GM18499 (cell line): ENCODE measurements around the gene NTPCR.
"Not testable (repeated sequence)": the region's sequence is repeated elsewhere in the genome, so short reads cannot be mapped to it uniquely, and the experiment has no call there.

ENCODE experiments used
- ATAC-seq: cut with Tn5 transposase; IDR thresholded peaks from one replicate; pipeline ENCODE4 v1.9.1; 2021; ENCODE audit warnings: moderate number of reproducible peaks; ENCODE audit not compliant: insufficient read depth, unreplicated experiment

Gene NTPCR, protein sequence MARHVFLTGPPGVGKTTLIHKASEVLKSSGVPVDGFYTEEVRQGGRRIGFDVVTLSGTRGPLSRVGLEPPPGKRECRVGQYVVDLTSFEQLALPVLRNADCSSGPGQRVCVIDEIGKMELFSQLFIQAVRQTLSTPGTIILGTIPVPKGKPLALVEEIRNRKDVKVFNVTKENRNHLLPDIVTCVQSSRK

DNA sequence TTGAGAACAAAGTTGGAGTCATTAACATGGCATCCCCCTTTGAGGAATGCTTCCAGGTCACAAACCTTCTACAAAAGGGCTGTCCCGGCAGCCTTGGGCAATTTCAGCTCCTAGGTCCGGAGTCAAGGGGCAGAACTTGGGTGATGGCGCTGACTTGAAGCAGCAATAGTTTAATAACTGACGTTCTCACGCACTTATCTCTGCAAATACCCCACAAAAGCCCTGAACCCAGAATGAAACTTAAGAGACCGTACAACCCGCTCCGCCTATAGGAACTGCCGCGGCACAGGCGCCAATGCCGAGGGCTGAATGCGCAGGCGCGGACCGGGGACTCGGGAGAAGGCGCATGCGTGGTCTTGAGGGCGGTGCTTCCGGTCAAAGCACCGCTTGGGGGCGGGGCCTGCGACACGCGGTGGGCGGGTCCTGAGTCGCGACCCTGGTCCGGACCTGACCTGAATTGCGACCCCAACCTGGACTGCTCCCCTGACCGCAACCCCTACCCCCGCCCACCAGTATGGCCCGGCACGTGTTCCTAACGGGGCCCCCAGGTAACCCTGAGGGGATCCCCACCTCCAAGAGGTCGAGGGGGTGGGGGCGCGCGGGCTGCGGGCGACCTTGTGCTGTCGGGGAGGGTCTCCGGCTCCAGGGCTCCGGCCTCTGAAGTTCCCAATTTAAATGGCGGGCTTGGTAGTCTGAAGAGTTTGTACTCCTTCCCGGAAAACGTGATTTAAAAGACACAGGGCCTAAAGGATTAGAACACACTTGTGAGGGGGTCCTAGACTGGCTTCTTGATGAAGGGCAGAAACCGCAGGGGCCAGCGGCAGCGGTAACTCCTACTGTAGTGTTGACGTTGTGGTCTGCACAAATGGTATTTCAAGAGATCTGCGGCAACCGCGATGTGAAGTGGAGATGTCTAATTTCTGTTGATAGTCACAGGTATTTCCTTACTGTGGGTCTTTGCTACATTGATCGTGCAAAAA is at the start of gene NTPCR:
Gene NTPCR, plus strand, starts transcription at position 415 of the 980 bp plus-strand sequence. Its CDS starts 100 bp downstream, at position 515.
- peak; percentile 69 for ATAC-seq

DNA sequence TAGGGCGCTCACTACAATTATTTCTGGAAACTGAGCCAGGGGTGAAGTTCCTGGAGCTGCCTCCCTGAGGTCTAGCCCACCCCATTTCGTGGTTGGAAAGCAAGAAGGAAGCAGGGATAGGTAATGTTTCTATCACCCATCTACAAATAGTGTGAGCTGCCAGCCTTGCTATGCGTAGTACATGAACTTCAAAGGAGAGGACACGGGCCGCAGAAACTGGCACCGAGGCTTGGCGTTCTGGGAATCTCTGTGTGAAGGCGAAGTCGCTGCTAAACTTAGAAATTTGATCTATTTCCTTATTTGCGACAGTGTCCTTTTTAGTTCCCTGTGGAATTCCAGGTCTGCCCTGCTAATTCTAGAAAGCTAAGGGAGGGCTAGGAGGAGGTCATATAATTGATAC is 49.6 kb upstream of the NTPCR start:
- ATAC-seq = no peak

DNA sequence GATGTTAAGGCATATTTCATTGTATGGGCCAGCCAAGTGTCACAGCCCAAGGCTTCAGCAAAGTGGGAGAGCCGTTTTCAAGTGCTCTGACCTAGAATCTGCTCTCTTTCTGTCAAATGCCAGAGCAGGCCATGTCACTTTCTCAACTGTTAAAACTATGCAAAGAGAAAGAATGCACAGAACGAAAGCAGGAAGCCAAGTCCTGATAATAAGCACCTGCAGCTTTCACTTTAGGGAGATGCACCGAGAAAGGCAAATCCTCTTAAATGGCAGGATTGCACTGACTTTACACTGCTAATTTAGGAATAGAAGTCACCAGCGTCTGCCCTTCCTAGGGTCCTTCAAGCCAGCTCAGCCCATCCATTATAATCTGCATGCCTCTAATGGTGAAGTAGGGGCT is 49.2 kb upstream of the NTPCR start:
- ATAC-seq = no peak

DNA sequence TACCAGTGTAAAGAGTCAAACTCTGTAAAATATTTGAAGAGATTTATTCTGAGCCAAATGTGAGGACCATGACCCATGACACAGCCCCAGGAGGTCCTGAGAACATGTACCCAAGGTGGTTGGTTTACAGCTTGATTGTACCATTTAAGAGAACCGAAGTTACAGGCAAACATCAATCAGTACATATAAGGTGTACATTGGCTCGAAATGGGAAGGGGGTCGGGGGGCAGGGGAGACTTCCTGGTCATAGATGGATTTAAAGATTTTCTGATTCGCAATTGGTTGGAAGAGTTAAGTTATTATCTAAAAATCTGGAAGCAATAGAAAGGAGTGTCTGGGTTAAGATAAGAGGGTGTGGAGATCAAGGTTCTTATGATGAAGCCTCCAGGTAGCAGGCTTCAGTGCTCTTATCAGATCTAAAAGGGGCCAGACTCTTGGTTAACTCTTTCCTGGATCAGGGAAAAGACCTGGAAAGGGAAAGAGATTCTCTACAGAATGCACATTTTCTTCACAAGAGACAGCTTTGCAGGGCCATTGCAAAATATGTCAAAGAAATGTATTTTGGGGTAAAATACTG is 47.5 kb upstream of the NTPCR start:
- ATAC-seq = no peak

DNA sequence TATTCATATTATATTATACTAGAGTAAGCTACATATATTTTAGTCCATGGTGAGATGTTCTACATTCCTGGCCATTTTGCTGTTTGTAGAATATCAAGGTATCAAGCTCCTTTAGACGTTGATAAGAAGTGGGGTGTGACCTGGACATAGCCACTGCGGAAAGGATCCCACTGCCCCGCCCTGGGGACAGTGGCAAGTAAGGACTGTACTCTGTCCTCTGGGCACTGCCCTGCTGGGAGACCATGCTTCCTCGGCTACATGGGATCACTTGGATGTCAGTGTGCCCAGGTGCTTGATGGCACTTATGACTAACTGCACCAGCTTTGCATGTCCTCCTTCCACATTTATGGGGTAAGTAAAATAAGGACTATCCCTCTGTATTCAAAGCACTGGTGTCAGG is 46.3 kb upstream of the NTPCR start:
- no peak for ATAC-seq

DNA sequence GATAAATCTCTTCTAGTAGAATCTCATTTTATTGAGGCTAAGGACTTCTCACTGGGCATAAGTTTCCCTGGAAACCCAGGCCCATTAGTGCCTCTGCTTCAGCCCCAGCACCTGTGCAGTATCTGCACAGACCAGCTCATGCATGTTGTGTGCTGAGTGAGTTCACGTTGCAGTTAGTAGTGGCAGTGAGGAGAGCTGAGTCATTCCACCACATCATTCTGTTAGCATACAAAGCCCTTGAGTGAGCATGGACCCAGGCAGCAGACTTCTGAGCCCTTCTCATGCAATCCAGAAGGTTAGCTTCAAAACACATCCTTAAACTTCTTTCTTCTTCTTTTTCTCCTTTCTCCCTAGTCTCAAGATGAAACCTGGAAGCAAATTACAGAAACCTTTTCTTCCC is 45.8 kb upstream of the NTPCR start:
- ATAC-seq = peak; percentile 65

DNA sequence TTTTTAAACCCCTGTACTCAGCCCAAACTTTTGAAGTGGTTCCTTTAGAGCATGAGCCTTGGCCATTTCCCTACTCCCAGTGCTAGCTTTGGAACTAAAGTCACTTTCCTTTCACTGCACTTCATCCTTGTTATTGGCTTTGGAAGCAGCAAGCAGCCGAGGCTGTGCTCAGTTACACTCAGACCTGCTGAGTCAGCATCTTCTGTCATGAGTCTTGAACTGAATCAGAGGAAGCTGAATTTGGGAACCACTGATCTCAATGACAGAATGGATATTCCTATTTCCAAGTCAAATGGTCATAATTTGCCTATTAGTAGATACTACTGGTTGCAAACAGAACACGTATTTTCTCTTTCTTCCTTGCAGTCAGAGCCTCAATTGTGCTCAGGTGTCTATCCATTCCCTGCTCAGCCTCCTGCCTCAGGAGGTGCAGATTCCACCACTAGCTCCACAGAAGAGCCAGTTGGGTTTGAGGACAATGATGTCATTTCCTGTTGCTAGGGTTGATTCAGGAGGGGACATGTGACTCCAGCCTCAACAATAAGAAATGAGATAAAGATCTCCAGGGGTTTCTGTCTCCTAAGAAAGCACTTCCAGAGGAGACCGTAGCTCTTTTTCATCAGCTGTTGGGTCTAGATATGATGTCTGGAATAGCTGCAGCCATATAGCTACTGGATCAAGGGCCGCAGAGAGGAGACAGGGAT is 44.9 kb upstream of the NTPCR start:
- no peak for ATAC-seq

DNA sequence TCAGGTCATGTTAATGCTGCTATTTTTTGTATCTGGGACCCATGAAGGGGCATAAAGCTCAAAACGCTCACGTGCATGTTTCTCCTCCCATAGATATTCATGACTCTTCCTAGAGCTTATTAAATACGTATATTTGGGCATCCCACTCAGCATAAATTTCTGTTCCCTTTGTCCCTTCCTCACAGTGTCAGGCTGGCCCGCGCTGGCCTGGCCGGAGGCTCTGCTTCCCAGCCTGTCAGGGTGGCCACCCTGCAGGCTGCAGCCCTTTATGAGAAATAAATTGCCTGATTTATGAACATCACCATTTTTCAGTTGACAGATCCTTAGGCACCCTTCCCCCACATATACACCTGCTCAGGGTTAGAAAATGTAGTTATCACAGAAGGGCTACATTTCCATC is 44.0 kb upstream of the NTPCR start:
- ATAC-seq = no peak

DNA sequence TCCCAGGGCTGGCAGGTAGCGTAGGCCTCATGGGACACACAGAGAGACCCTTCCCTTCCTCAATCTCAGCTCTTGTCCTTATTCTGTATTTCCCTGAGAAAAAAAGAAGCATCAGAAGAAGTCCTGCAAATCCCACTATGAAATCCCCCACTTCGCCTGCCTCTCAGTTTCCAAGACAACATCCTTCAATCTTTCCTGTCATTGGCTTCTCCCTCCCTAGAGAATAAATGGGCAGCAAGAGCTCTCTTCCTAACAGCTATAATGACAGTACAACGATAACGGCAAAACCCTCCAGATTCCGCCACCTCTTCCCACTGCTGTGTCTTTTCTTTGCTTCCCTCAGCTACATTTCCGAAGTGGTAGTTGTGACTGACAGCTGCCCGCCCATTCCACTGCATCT is 41.6 kb upstream of the NTPCR start:
- no peak for ATAC-seq

DNA sequence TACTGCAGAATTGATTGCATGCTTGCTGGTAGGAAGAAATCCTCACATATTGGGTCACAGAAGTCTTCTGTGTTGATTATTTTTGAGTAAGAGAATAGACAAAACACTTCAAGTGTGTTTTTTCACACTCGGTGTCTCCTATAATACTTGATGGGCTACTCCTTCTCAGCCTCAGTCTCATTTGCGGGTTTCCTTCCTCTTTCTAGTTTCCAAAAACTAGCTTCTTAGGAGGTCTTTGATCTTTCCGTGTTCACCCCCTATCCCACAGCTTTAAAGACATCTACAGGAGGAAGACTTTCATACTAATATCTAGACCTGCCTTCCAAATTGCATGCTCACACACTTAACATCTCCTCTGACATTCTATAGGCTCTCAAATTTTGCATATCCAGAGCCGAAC is 40.7 kb upstream of the NTPCR start:
- ATAC-seq = no peak

DNA sequence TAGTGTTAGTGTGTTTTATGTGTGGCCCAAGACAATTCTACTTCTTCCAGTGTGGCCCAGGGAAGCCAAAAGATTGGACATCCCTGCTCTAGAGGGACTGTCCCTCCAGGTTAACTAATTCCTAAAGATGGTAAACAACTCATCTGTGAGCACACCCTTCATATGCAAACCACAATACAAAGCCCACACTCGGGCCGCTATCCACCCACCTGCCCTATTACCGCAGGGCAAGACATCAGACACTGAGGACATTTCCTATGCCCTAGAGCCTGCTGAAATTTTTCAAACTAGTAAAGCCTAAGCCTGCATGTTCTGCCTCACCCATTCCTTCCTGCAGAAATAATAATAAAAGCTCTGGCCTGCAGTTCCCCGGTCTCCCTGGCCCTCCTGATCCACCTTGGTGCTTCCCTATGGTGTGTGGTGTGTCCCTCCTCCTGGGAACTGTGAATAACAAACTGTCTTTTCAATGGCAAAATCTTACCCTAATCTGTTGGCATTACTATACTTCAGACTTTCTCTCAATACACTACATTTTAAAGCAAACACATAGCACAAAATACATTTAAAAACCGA is 39.3 kb upstream of the NTPCR start:
- ATAC-seq = no peak

DNA sequence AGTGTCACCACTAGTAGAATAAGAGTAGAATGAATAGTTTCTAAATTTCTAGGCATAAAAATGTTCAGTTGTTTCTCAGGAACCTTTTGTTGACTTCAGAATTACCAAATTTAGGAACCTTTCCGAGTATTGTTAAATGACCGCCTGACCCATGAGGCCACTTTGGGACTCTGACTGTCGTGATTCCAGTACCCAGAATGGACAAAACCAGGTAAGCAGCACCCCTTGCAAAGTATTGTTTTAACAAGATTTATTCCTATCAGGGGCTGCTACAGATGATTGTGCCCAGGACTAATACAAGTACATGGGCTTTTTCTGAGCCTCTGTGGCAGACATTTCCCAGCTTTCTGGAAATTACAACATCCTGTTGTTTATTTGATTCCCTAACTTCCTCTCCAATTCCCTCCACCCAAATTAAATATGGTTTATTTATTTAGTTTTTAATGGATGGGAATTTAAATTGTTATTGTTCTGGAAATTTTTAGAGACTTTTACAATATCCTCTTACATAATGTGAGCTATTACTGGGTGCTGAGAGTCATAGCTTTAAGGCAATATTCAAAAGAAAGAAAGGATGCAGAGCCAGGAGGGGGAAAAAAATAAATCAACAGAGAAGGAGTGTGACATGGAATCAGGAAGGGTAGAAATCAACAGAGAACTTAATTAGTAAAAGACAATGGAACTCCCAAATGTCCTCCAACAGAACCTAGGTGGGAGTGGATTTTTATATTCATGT is 37.4 kb upstream of the NTPCR start:
- ATAC-seq = no peak

DNA sequence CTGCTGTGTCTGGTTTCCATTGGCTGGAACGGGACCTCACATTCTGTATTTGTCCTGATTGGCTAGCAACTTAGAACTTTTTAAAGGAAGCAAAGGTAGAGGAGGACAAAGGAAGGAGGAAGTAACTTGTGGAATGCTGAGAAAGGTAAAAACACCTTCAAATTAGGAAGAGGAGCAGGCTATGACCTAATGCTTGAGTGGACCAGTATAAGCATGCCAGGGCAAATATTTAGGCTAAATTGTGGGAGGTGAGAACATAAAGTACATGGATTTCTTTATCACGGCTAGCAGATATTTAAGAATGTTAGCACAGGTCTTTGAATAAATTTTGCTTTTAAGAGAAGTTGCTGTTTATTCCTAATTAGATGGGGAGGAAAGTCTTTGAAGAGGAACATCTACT is 36.1 kb upstream of the NTPCR start:
- not testable (repeated sequence) for ATAC-seq

DNA sequence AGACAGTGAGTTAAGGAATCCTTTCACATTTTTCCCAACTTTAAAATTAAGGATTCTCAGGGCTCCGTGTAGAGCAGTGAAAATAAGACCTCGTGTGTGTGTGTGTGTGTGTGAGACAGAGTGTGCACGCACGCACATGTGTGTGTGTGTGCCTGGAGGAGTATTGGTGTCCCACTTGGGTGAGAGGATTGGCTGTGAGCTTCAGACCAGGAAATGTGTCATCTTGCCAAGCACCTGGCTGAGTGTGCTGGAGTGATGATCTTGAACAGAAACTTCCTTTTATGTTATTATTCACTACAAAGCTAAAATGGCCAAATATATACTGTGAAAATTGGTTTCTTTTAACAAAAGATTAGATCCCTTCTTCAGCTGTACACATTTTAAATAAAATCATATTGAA is 35.2 kb upstream of the NTPCR start:
- ATAC-seq = no peak

DNA sequence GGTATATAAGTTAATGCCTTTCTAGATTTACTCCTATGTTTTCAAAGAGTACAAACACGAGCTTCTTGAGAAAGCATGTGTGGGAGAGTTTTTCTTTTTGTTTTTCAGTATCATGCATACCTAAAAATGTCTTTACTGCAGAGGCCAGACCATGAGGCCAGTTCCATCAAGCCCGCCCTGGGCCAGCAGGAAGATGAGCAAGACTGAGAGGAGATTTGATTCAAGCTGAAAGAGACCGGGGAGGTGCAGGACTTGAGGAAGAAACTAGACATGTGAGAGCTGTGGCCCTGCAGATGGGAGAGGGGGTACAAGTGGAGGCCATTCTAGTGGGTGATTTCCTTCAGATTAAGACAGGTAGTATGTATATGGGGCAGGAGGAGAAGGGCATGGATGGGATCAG is 33.4 kb upstream of the NTPCR start:
- ATAC-seq = no peak

DNA sequence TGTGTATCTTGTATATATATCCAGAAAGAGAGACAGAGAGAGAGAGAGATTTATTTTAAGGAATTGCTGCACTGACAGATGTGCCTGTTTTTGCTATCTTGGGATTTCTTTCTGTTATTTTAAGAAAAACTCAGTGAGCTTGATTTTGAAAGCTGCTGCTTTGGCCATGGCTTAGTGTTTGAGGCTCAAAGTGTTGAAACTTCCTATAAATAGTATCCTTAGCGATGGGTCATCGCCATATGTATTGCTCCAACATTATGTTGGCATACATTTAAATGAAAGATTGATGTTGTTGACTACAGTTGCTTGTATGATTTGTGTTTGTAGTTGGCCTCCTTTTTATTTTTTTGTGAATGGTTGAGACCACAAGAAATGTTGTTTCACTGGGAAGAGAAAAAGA is 29.0 kb upstream of the NTPCR start:
- no peak for ATAC-seq

DNA sequence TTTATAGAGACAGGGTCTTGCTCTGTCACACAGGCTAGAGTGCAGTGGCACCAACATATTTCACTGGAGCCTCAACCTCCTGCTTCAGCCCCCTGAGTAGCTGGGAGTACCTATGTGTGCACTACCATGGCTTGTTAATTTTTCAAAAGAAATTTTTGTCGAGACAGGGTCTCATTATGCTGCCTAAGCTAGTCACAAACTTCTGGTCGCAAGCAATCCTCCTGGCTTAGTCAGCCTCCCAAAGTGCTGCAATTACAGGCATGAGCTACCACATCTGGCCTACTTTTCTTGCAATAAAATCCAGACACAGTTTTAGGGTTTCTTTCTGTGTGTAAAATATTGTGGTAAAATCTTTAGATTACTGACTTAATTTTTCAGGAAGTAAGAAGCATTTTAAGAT is 27.9 kb upstream of the NTPCR start:
- no peak for ATAC-seq

DNA sequence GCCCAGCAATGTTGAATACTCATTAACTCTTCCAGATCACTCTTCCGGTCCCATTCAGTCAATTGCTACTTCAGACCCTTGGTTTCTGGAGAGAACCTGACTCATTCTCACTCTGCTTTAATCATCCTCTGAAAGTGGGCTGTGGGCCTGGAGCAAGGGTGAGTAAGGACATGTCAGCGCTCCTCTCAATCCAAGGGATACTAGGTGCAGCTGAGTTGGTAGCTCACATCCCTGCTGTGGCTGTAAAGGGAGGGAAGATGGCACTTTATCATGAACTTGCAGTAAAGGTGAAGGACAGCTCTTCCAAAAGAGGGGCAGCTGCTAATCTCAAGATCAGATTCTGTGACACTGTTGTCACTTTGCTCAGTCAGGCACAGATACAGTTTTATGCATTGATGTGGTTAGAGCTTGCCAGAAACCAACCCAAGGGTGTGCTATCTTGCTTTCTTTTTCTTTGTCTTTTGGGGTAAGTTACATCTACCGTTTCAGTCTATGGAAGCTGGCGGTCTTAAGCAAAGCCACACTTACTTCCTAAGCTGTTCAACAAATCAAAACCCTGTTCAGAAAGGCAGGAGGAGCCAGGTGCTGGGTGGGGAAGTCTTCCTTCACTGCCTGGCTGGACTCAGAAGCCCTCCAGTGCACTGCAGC is 26.5 kb upstream of the NTPCR start:
- ATAC-seq = peak; percentile 95

DNA sequence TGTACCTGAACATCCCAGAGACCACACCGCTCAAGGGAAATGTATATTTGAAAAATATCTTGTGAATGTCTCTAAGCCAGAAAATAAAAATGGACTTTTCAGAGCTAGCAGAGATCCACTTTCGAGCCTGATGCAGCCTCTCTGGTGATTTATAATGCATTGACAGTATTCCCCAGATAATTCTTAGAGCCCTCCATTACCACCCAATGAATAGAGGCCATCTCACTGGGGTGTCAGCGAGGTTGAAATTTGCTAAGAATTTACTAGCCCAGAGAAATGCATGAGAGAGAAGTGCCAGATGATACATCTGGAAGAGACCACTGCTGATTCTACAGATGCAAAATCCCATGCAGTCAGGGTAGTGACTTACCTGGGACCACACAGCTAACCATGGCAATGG is 25.5 kb upstream of the NTPCR start:
- no peak for ATAC-seq
